GM12878 (cell line): ENCODE measurements around the gene SMIM28. TPM values are rescaled to one million over a fixed set of nuclear protein-coding genes. Genes with fewer than 3 reads are reported as not detected.

Source experiments
- ATAC-seq: fragments of 200-7000 bp; cut with Tn5 transposase; 3 replicates; pipeline ENCODE4 v1.9.1; 2020; ENCODE audit warnings: mild to moderate bottlenecking, moderate library complexity
- BruUV-seq: library from RNA; stranded (reverse); fragments of 400-500 nt; replicated peaks from 2 replicates; lab custom pipeline; 2021; lab: Mats Ljungman, UMichigan
- CTCF ChIA-PET: fragments of 300-600 bp; sonication (Branson Sonifier 250); formaldehyde crosslinking; extraction: SDS; loops from one replicate; lab custom pipeline; 2021; ENCODE audit warnings: inconsistent platforms; lab: Yijun Ruan, JAX
- POLR2A ChIA-PET: fragments of 350-600 bp; formaldehyde crosslinking; extraction: SDS; loops from one replicate; lab custom pipeline; 2021; ENCODE audit warnings: inconsistent platforms; lab: Charles Lee
- RAD21 ChIA-PET: fragments of 300-600 bp; sonication (Branson Sonifier 250); formaldehyde crosslinking; loops from one replicate; lab custom pipeline; 2023; ENCODE audit warnings: antibody characterized with exemption; ENCODE audit not compliant: unreplicated experiment; lab: Charles Lee
- SMC1A ChIA-PET: fragments of 300-600 bp; sonication (Branson Sonifier 250); formaldehyde crosslinking; loops from one replicate; lab custom pipeline; 2023; ENCODE audit not compliant: unreplicated experiment, uncharacterized antibody; lab: Charles Lee
- DNase-seq: peaks from one replicate; pipeline ENCODE4 v3.0.0-alpha.2; 2011; ENCODE audit warnings: low read depth, low spot score
- FAIRE-seq: peaks from 3 replicates; lab custom pipeline; 2011; peaks lifted over from hg19 to GRCh38; lab: Jason Lieb, UNC
- H2AFZ ChIP-seq: 2 replicates; pipeline ENCODE4 v1.6.0; 2011; ENCODE audit warnings: low read depth, low read length, control low read depth; ENCODE audit not compliant: control insufficient read depth
- H3K27ac ChIP-seq: 2 replicates; pipeline ENCODE4 v1.5.1; 2011; ENCODE audit warnings: control low read depth; ENCODE audit not compliant: control insufficient read depth, insufficient read depth
- H3K27me3 ChIP-seq, 2 experiments: replicated peaks in 1 of 2; 2 replicates each; pipeline versions ENCODE4 v1.6.0 to v1.6.1; 2011; ENCODE audit warnings: low read length in 1 of 2; ENCODE audit not compliant: control insufficient read depth in 2 of 2, insufficient read depth in 2 of 2
- H3K36me3 ChIP-seq, 2 experiments: 2 replicates each; pipeline ENCODE4 v1.5.1; 2011; ENCODE audit warnings: low read length in 1 of 2; ENCODE audit not compliant: control insufficient read depth in 2 of 2, insufficient read depth in 2 of 2
- H3K4me1 ChIP-seq: 2 replicates; pipeline ENCODE4 v1.6.1; 2011; ENCODE audit warnings: mild to moderate bottlenecking, low read length, moderate library complexity, mixed read lengths; ENCODE audit not compliant: control insufficient read depth, insufficient read depth
- H3K4me2 ChIP-seq: 2 replicates; pipeline ENCODE4 v1.6.0; 2011; ENCODE audit warnings: control low read depth; ENCODE audit not compliant: control insufficient read depth, insufficient read depth
- H3K4me3 ChIP-seq: fragments of 200-600 bp; sonication (generic); 2 replicates; pipeline ENCODE4 v1.5.1; 2016
- H3K79me2 ChIP-seq: 2 replicates; pipeline ENCODE4 v1.6.0; 2011; ENCODE audit warnings: low read length; ENCODE audit not compliant: control insufficient read depth, insufficient read depth
- H3K9ac ChIP-seq: 2 replicates; pipeline ENCODE4 v1.8.0; 2011; ENCODE audit warnings: low read length, control low read depth, mixed read lengths; ENCODE audit not compliant: control insufficient read depth, insufficient read depth
- H3K9me3 ChIP-seq: replicated peaks from 3 replicates; pipeline ENCODE4 v1.5.1; 2011; ENCODE audit warnings: mild to moderate bottlenecking, low read length; ENCODE audit not compliant: control insufficient read depth, insufficient read depth
- H4K20me1 ChIP-seq: 2 replicates; pipeline ENCODE4 v1.6.0; 2011; ENCODE audit not compliant: control insufficient read depth, insufficient read depth
- BMI1 ChIP-seq: fragments of 450-650 bp; IDR thresholded peaks from 2 replicates; pipeline ENCODE4 v1.6.1; 2016; ENCODE audit warnings: mild to moderate bottlenecking, moderate library complexity, borderline replicate concordance
- DPF2 ChIP-seq: fragments of 450-650 bp; IDR thresholded peaks from 2 replicates; pipeline ENCODE4 v1.6.1; 2017; ENCODE audit warnings: mild to moderate bottlenecking
- EED ChIP-seq: sonication (generic); IDR thresholded peaks from 2 replicates; pipeline ENCODE4 v1.6.1; 2016; ENCODE audit warnings: antibody characterized with exemption, low read depth
- FOXM1 ChIP-seq: IDR thresholded peaks from 2 replicates; pipeline ENCODE4 v1.6.1; 2012; ENCODE audit warnings: low read depth, mild to moderate bottlenecking, inconsistent platforms, low read length, moderate library complexity
- HDAC2 ChIP-seq: fragments of 200-600 bp; sonication (generic); IDR thresholded peaks from 2 replicates; pipeline ENCODE4 v1.6.1; 2017
- JUNB ChIP-seq: IDR thresholded peaks from 2 replicates; pipeline ENCODE4 v1.6.1; 2016; ENCODE audit warnings: antibody characterized with exemption, mild to moderate bottlenecking
- MAX ChIP-seq: IDR thresholded peaks from 2 replicates; pipeline ENCODE4 v1.6.1; 2012; ENCODE audit warnings: low read depth, low read length, improper control_type of control experiment
- MEF2B ChIP-seq: fragments of 450-650 bp; IDR thresholded peaks from 2 replicates; pipeline ENCODE4 v1.6.1; 2018; ENCODE audit warnings: mild to moderate bottlenecking, moderate library complexity; ENCODE audit not compliant: partially characterized antibody, poor library complexity, severe bottlenecking
- PBX3 ChIP-seq: IDR thresholded peaks from 2 replicates; pipeline ENCODE4 v1.6.1; 2011; ENCODE audit warnings: mild to moderate bottlenecking, low read depth, low read length, moderate library complexity; ENCODE audit not compliant: insufficient replicate concordance
- SIX5 ChIP-seq: IDR thresholded peaks from 2 replicates; pipeline ENCODE4 v1.6.1; 2011; ENCODE audit warnings: mild to moderate bottlenecking, low read depth, low read length, moderate library complexity; ENCODE audit not compliant: severe bottlenecking
- SMAD1 ChIP-seq: fragments of 450-650 bp; IDR thresholded peaks from 2 replicates; pipeline ENCODE4 v1.6.1; 2018; ENCODE audit warnings: mild to moderate bottlenecking, low read depth; ENCODE audit not compliant: partially characterized antibody
- SMC3 ChIP-seq: IDR thresholded peaks from 2 replicates; pipeline ENCODE4 v1.6.1; 2011; ENCODE audit warnings: low read length, improper control_type of control experiment, borderline replicate concordance
- SRF ChIP-seq, 2 experiments: IDR thresholded peaks; 2 replicates each; pipeline ENCODE4 v1.6.1; 2011; ENCODE audit warnings: low read depth in 2 of 2, low read length in 2 of 2, mild to moderate bottlenecking in 1 of 2, moderate library complexity in 1 of 2
- TCF3 ChIP-seq: IDR thresholded peaks from 2 replicates; pipeline ENCODE4 v1.6.1; 2012; ENCODE audit warnings: low read depth, mild to moderate bottlenecking, low read length, borderline replicate concordance; ENCODE audit not compliant: insufficient read depth
- WGBS: methylation state at CpG from one replicate; pipeline ENCODE4 v1.1.6; 2016; ENCODE audit warnings: low lambda C conversion rate; ENCODE audit not compliant: insufficient replicate concordance, insufficient coverage; ENCODE audit errors: missing lambda C conversion rate; 5-methylcytosine and 5-hydroxymethylcytosine counted together
- in situ Hi-C: fragments of 300-500 bp; cut with MboI; formaldehyde crosslinking; loops from 9 replicates; pipeline ENCODE4 v1.14.3; 2018; ENCODE audit warnings: mixed read lengths
- intact Hi-C: fragments of 100-400 bp; cut with micrococcal nuclease; formaldehyde crosslinking; loops from one replicate; pipeline ENCODE4 v1.14.2; 2022; ENCODE audit not compliant: unreplicated experiment
- polyA plus RNA-seq, 11 experiments: library from polyadenylated mRNA; depleted of rRNA in 4 of 11; unstranded in 6 of 11; stranded (reverse) in 5 of 11; fragments of >200 nt; fragmentation: Nextera tagmentation in 4 of 11; fragmentation: Illumina TruSeq in 1 of 11; extraction: Ambion mirVana in 4 of 11; extraction: Trizol in 1 of 11; gene quantifications; 1 replicate in 1 of 11; 2 replicates in 10 of 11; pipeline versions ENCODE4 v1.2.1 to v1.2.3, GENCODE V29; 2011 to 2016; ENCODE audit warnings: inconsistent platforms in 2 of 11, missing spikeins in 2 of 11, low read depth in 1 of 11
- total RNA-seq, 4 experiments: library from RNA; depleted of rRNA in 3 of 4; stranded (reverse); fragments of >200 nt in 3 of 4; fragmentation: Illumina TruSeq in 1 of 4; extraction: Trizol in 1 of 4; gene quantifications; 2 replicates each; pipeline versions ENCODE4 v1.2.1 to v1.2.3, GENCODE V29; 2013 to 2021
- TF ChIP-seq, protein P1 (sequence below): fragments of 450-650 bp; formaldehyde crosslinking; IDR thresholded peaks from 2 replicates; pipeline ENCODE4 v1.5.0; 2022; ENCODE audit warnings: mild to moderate bottlenecking, missing genetic modification characterization
- TF ChIP-seq, protein P2 (sequence below): IDR thresholded peaks from 2 replicates; pipeline ENCODE4 v1.6.1; 2012; ENCODE audit warnings: mild to moderate bottlenecking, low read depth, low read length

The SMIM28 gene
- total and polyA plus RNA-seq, 10 of the 15 experiments (the other 5 are each of a cell fraction or from before 2014, with no cell fraction given), result not detected

- SMC1A ChIA-PET, result interaction anchor here (1.1 kb wide), 1 partner anchor 21 kb away, joined by 3 read pairs; no protein-coding TSS in a partner anchor
- no peak overlapping the region for H3K27ac ChIP-seq
- BruUV-seq, result no TSS peak
- in situ Hi-C loops, result no loop called here
- no peaks in the 10 kb centered on the region; a peak in 1 of 4 replicates for H3K27me3 ChIP-seq
- RAD21 ChIA-PET, result no interaction called here
- CTCF ChIA-PET, result no interaction called here
- no peaks in the 10 kb centered on the region for H3K4me1 ChIP-seq
- POLR2A ChIA-PET, result no interaction called here
- no peak for DNase-seq
- ATAC-seq, result no peak
- 29% methylated on average over 1 of the region's 1 CpG for WGBS
- H3K4me3 ChIP-seq, result no peak overlapping the region
- H3K36me3 ChIP-seq, result no peaks in the 10 kb centered on the region
- intact Hi-C loops, result no loop called here
- FAIRE-seq, result no peak
- H3K9ac ChIP-seq, result no peak overlapping the region
- H3K79me2 ChIP-seq, result no peaks in the 10 kb centered on the region
- H2AFZ ChIP-seq, result no peak overlapping the region
- no peak overlapping the region for H3K4me2 ChIP-seq
- no peaks in the 10 kb centered on the region for H4K20me1 ChIP-seq
- no peaks in the 10 kb centered on the region for H3K9me3 ChIP-seq
- TF ChIP-seq, protein P1, sequence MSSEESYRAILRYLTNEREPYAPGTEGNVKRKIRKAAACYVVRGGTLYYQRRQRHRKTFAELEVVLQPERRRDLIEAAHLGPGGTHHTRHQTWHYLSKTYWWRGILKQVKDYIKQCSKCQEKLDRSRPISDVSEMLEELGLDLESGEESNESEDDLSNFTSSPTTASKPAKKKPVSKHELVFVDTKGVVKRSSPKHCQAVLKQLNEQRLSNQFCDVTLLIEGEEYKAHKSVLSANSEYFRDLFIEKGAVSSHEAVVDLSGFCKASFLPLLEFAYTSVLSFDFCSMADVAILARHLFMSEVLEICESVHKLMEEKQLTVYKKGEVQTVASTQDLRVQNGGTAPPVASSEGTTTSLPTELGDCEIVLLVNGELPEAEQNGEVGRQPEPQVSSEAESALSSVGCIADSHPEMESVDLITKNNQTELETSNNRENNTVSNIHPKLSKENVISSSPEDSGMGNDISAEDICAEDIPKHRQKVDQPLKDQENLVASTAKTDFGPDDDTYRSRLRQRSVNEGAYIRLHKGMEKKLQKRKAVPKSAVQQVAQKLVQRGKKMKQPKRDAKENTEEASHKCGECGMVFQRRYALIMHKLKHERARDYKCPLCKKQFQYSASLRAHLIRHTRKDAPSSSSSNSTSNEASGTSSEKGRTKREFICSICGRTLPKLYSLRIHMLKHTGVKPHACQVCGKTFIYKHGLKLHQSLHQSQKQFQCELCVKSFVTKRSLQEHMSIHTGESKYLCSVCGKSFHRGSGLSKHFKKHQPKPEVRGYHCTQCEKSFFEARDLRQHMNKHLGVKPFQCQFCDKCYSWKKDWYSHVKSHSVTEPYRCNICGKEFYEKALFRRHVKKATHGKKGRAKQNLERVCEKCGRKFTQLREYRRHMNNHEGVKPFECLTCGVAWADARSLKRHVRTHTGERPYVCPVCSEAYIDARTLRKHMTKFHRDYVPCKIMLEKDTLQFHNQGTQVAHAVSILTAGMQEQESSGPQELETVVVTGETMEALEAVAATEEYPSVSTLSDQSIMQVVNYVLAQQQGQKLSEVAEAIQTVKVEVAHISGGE (CRISPR knock-in tag), result no peak
- TF ChIP-seq SRF (IDR thresholded peaks at IDR 0.05; ENCODE audit: low read depth in 2 of 2, low read length in 2 of 2) (no peak), MEF2B (no peak), MAX (no peak), HDAC2 (no peak), SMAD1 (no peak), TCF3 (no peak), SMC3 (no peak), SIX5 (no peak), FOXM1 (no peak), EED (no peak), JUNB (no peak), DPF2 (no peak), BMI1 (no peak), PBX3 (no peak)
- TF ChIP-seq, protein P2, sequence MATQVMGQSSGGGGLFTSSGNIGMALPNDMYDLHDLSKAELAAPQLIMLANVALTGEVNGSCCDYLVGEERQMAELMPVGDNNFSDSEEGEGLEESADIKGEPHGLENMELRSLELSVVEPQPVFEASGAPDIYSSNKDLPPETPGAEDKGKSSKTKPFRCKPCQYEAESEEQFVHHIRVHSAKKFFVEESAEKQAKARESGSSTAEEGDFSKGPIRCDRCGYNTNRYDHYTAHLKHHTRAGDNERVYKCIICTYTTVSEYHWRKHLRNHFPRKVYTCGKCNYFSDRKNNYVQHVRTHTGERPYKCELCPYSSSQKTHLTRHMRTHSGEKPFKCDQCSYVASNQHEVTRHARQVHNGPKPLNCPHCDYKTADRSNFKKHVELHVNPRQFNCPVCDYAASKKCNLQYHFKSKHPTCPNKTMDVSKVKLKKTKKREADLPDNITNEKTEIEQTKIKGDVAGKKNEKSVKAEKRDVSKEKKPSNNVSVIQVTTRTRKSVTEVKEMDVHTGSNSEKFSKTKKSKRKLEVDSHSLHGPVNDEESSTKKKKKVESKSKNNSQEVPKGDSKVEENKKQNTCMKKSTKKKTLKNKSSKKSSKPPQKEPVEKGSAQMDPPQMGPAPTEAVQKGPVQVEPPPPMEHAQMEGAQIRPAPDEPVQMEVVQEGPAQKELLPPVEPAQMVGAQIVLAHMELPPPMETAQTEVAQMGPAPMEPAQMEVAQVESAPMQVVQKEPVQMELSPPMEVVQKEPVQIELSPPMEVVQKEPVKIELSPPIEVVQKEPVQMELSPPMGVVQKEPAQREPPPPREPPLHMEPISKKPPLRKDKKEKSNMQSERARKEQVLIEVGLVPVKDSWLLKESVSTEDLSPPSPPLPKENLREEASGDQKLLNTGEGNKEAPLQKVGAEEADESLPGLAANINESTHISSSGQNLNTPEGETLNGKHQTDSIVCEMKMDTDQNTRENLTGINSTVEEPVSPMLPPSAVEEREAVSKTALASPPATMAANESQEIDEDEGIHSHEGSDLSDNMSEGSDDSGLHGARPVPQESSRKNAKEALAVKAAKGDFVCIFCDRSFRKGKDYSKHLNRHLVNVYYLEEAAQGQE, result no peak
These were observed 19.8 kb upstream of the SMIM28 start for GRCh38 chr6:138357928-138358327.
